Liver (tissue), 9 donors: ENCODE data around the gene MAPKAP1. TPM values are rescaled to one million over a fixed set of nuclear protein-coding genes. Genes with fewer than 3 reads are reported as not detected.

ENCODE experiments used
- DNase-seq: peaks from one replicate; pipeline ENCODE4 v3.0.0-alpha.2; 2017; ENCODE audit warnings: low spot score
- H3K27ac ChIP-seq, 2 donors: one replicate each; pipeline ENCODE4 v1.7.0; 2013; ENCODE audit warnings: inconsistent platforms in 2 of 2, low read length in 2 of 2, control low read depth in 1 of 2, low read depth in 1 of 2, mild to moderate bottlenecking in 1 of 2
- H3K27me3 ChIP-seq, 4 donors: one replicate each; pipeline versions ENCODE4 v1.6.1 to v1.7.0; 2013; ENCODE audit warnings: low read length in 3 of 4, inconsistent platforms in 1 of 4, mild to moderate bottlenecking in 1 of 4, moderate library complexity in 1 of 4; ENCODE audit not compliant: control insufficient read depth in 4 of 4, insufficient read depth in 4 of 4
- H3K36me3 ChIP-seq, 4 donors: one replicate each; pipeline versions ENCODE4 v1.6.1 to v1.7.0; 2013; ENCODE audit warnings: low read length in 3 of 4, mild to moderate bottlenecking in 3 of 4, low read depth in 1 of 4, moderate library complexity in 1 of 4; ENCODE audit not compliant: control insufficient read depth in 4 of 4, insufficient read depth in 3 of 4
- H3K4me1 ChIP-seq, 4 donors: one replicate each; pipeline versions ENCODE4 v1.6.1 to v1.7.0; 2013; ENCODE audit warnings: low read length in 3 of 4, mild to moderate bottlenecking in 3 of 4, moderate library complexity in 1 of 4; ENCODE audit not compliant: control insufficient read depth in 4 of 4, insufficient read depth in 4 of 4
- H3K4me3 ChIP-seq, 3 donors: one replicate each; pipeline versions ENCODE4 v1.6.1 to v1.7.0; 2013; ENCODE audit warnings: low read length in 3 of 3, control low read depth in 1 of 3, low read depth in 1 of 3, mild to moderate bottlenecking in 1 of 3
- H3K9ac ChIP-seq, 2 donors: one replicate each; pipeline ENCODE4 v1.7.0; 2013; ENCODE audit warnings: low read length in 2 of 2, mild to moderate bottlenecking in 2 of 2, moderate library complexity in 2 of 2, control low read depth in 1 of 2, low read depth in 1 of 2
- H3K9me3 ChIP-seq, 4 donors: one replicate each; pipeline versions ENCODE4 v1.6.1 to v1.7.0; 2013; ENCODE audit warnings: low read length in 3 of 4; ENCODE audit not compliant: control insufficient read depth in 4 of 4
- ATF3 ChIP-seq: IDR thresholded peaks from 2 replicates; pipeline ENCODE4 v1.6.1; 2016; ENCODE audit warnings: antibody characterized with exemption
- CTCF ChIP-seq: fragments of 150-350 bp; IDR thresholded peaks from 2 replicates; pipeline ENCODE4 v1.5.1; 2017; ENCODE audit warnings: improper control_type of control experiment, low read depth, low read length; ENCODE audit not compliant: missing input control
- EGR1 ChIP-seq, 2 donors: IDR thresholded peaks; 2 replicates each; pipeline ENCODE4 v1.6.1; 2016 to 2018; ENCODE audit warnings: antibody characterized with exemption in 2 of 2, low read depth in 2 of 2
- FOXA1 ChIP-seq: IDR thresholded peaks from 2 replicates; pipeline ENCODE4 v1.6.1; 2016; ENCODE audit warnings: antibody characterized with exemption
- FOXA2 ChIP-seq: IDR thresholded peaks from 2 replicates; pipeline ENCODE4 v1.6.1; 2016; ENCODE audit warnings: antibody characterized with exemption
- GABPA ChIP-seq, 2 donors: IDR thresholded peaks in 1 of 2; conservative IDR thresholded peaks in 1 of 2; 2 replicates each; pipeline ENCODE4 v1.6.1; 2016; ENCODE audit warnings: antibody characterized with exemption in 2 of 2, mild to moderate bottlenecking in 1 of 2, moderate library complexity in 1 of 2
- HNF4A ChIP-seq, 2 donors: conservative IDR thresholded peaks; 2 replicates each; pipeline ENCODE4 v1.6.1; 2016; ENCODE audit warnings: antibody characterized with exemption in 2 of 2, mild to moderate bottlenecking in 2 of 2
- HNF4G ChIP-seq: IDR thresholded peaks from 2 replicates; pipeline ENCODE4 v1.6.1; 2016; ENCODE audit warnings: antibody characterized with exemption
- JUND ChIP-seq, 2 donors: IDR thresholded peaks; 2 replicates each; pipeline ENCODE4 v1.6.1; 2016; ENCODE audit warnings: antibody characterized with exemption in 2 of 2
- MAX ChIP-seq: IDR thresholded peaks from 2 replicates; pipeline ENCODE4 v1.6.1; 2016; ENCODE audit warnings: antibody characterized with exemption
- NR2F2 ChIP-seq: IDR thresholded peaks from 2 replicates; pipeline ENCODE4 v1.6.1; 2016; ENCODE audit warnings: antibody characterized with exemption
- RAD21 ChIP-seq, 2 donors: IDR thresholded peaks; 2 replicates each; pipeline ENCODE4 v1.6.1; 2016; ENCODE audit warnings: antibody characterized with exemption in 2 of 2, mild to moderate bottlenecking in 2 of 2
- REST ChIP-seq: IDR thresholded peaks from 2 replicates; pipeline ENCODE4 v1.6.1; 2016; ENCODE audit warnings: antibody characterized with exemption, mild to moderate bottlenecking
- RXRA ChIP-seq, 2 donors: IDR thresholded peaks; 2 replicates each; pipeline ENCODE4 v1.6.1; 2017 to 2018; ENCODE audit warnings: antibody characterized with exemption in 2 of 2, mild to moderate bottlenecking in 1 of 2
- SP1 ChIP-seq: IDR thresholded peaks from 2 replicates; pipeline ENCODE4 v1.6.1; 2018; ENCODE audit warnings: antibody characterized with exemption, mild to moderate bottlenecking
- TAF1 ChIP-seq: conservative IDR thresholded peaks from 2 replicates; pipeline ENCODE4 v1.6.1; 2016; ENCODE audit warnings: antibody characterized with exemption, mild to moderate bottlenecking
- YY1 ChIP-seq: IDR thresholded peaks from 2 replicates; pipeline ENCODE4 v1.6.1; 2016; ENCODE audit warnings: antibody characterized with exemption, mild to moderate bottlenecking
- WGBS: extraction: QIAGEN DNeasy Blood & Tissue Kit; methylation state at CpG from one replicate; pipeline ENCODE4 v1.1.7; 2013; 5-methylcytosine and 5-hydroxymethylcytosine counted together
- polyA plus RNA-seq, 2 donors: library from polyadenylated mRNA; stranded (reverse) in 1 of 2; unstranded in 1 of 2; fragments of 200-250 nt in 1 of 2; fragments of >200 nt in 1 of 2; fragmentation: Nextera tagmentation in 1 of 2; extraction: Ambion mirVana in 1 of 2; gene quantifications; one replicate each; pipeline versions ENCODE4 v1.2.1 to v1.2.3, GENCODE V29; 2013 to 2015
- total RNA-seq, 2 donors: library from RNA; depleted of rRNA; stranded (reverse); fragments of >200 nt; gene quantifications; one replicate each; pipeline ENCODE4 v1.2.3, GENCODE V29; 2014
- donor health status: healthy.
- donor health status: healthy.
- donor health status: healthy.
- donor health status: healthy.
- donor health status: healthy.

Gene MAPKAP1
- total and polyA plus RNA-seq, 4 donors: 23.6 to 55.9 (median 32.7) TPM

- 32% methylated on average over 7 of the region's 7 CpGs for WGBS
- TF ChIP-seq YY1 (peak; percentile 70), SP1 (no peak), HNF4A (conservative IDR thresholded peaks at IDR 0.05) (peak in 1 of 2 donors; percentile 24)
- H3K4me1 ChIP-seq: peaks cover 8 to 30% (median 25%) of the 10 kb centered on the region in 4 donors
These were observed 157.5 kb downstream of the MAPKAP1 start for GRCh38 chr9:125549465-125549871.

GRCh38 chr9:125549039-125549438, 158.0 kb downstream of the MAPKAP1 start:
- Histone ChIP-seq H3K36me3 (no peaks in the 10 kb centered on the region), H3K4me1 (peaks cover 8 to 30% (median 25%) of the 10 kb centered on the region in 4 donors)
- TF ChIP-seq SP1 (no peak), EGR1 (IDR thresholded peaks at IDR 0.05; ENCODE audit: low read depth in 2 of 2) (no peak), TAF1 (no peak), YY1 (no peak), MAX (no peak), HNF4A (conservative IDR thresholded peaks at IDR 0.05) (no peak), RAD21 (IDR thresholded peaks at IDR 0.05) (no peak), FOXA2 (no peak), CTCF (no peak), REST (no peak), NR2F2 (no peak), FOXA1 (no peak), GABPA (IDR thresholded peaks at IDR 0.05 in 1 of 2, conservative IDR thresholded peaks at IDR 0.05 in 1 of 2) (no peak), RXRA (IDR thresholded peaks at IDR 0.05) (no peak), JUND (IDR thresholded peaks at IDR 0.05) (no peak), HNF4G (no peak), ATF3 (no peak)

More at GRCh38 chr9:125549465-125549871, 157.5 kb downstream of the MAPKAP1 start:
- H3K36me3 ChIP-seq: no peaks in the 10 kb centered on the region
- no peak overlapping the region for H3K9ac ChIP-seq
- no peaks in the 10 kb centered on the region for H3K9me3 ChIP-seq
- no peak overlapping the region for H3K4me3 ChIP-seq
- DNase-seq: no peak
- peak overlapping the region in 1 of 2 donors; percentile 13 for H3K27ac ChIP-seq
- H3K27me3 ChIP-seq: no peaks in the 10 kb centered on the region

More at GRCh38 chr9:125549039-125549438, 158.0 kb downstream of the MAPKAP1 start:
- DNase-seq: no peak
- WGBS: 87% methylated on average over 3 of the region's 3 CpGs
- Histone ChIP-seq H3K9me3 (no peaks in the 10 kb centered on the region), H3K9ac (no peak overlapping the region), H3K4me3 (no peak overlapping the region), H3K27me3 (no peaks in the 10 kb centered on the region), H3K27ac (peak overlapping the region in 1 of 2 donors; percentile 13)
